GM21576 (cell line): ENCODE results near the gene USP47.

Source experiments
- ATAC-seq: cut with Tn5 transposase; IDR thresholded peaks from one replicate; pipeline ENCODE4 v1.9.1; 2021; ENCODE audit warnings: mild to moderate bottlenecking, moderate library complexity; ENCODE audit not compliant: unreplicated experiment

The USP47 gene

GRCh38 chr11:11929920-11930319 is 88.1 kb downstream of the USP47 start:
- ATAC-seq: no peak

GRCh38 chr11:11931461-11932055 is 89.8 kb downstream of the USP47 start:
- no peak for ATAC-seq

GRCh38 chr11:11935536-11935935 is 93.8 kb downstream of the USP47 start:
- no peak for ATAC-seq

GRCh38 chr11:11937433-11937832 is 95.7 kb downstream of the USP47 start:
- ATAC-seq: no peak

GRCh38 chr11:11937957-11938356 is 96.2 kb downstream of the USP47 start:
- no peak for ATAC-seq

GRCh38 chr11:11940551-11940950 is 98.8 kb downstream of the USP47 start:
- no peak for ATAC-seq

GRCh38 chr11:11942668-11943067 is 100.9 kb downstream of the USP47 start:
- no peak for ATAC-seq

GRCh38 chr11:11944444-11944843 is 102.7 kb downstream of the USP47 start:
- no peak for ATAC-seq

- ATAC-seq: no peak
These were observed 104.4 kb downstream of the USP47 start for GRCh38 chr11:11946180-11946579.

- ATAC-seq: no peak
These were observed 105.1 kb downstream of the USP47 start for GRCh38 chr11:11946878-11947277.

- no peak for ATAC-seq
These were observed 106.1 kb downstream of the USP47 start for GRCh38 chr11:11947825-11948224.

- no peak for ATAC-seq
These were observed 106.6 kb downstream of the USP47 start for GRCh38 chr11:11948242-11948947.

- ATAC-seq: no peak
These were observed 107.7 kb downstream of the USP47 start for GRCh38 chr11:11949482-11949881.

- no peak for ATAC-seq
These were observed 110.3 kb downstream of the USP47 start for GRCh38 chr11:11952036-11952435.

GRCh38 chr11:11956006-11956405 is 114.2 kb downstream of the USP47 start:
- no peak for ATAC-seq

GRCh38 chr11:11958403-11959231 is 116.8 kb downstream of the USP47 start:
- no peak for ATAC-seq

GRCh38 chr11:11959601-11960000 is 117.8 kb downstream of the USP47 start:
- ATAC-seq: no peak

- ATAC-seq: no peak
These were observed 118.9 kb downstream of the USP47 start for GRCh38 chr11:11960687-11961086.

- no peak for ATAC-seq
These were observed 119.7 kb downstream of the USP47 start for GRCh38 chr11:11961399-11962028.

GRCh38 chr11:11963067-11963466 is 121.3 kb downstream of the USP47 start:
- ATAC-seq: no peak
